Activated CD4-positive, alpha-beta T cell treated with anti-CD3 and anti-CD28 coated beads, Interleukin-10, Interleukin-2, amounts not matched to agents 100 ng/mL and 50 ng/mL, durations not matched to agents 16 hours and 8 hours (primary cell): ENCODE data around the gene NEURL1.
"Not testable (repeated sequence)": the region's sequence is repeated elsewhere in the genome, so short reads cannot be mapped to it uniquely, and the experiment has no call there.

Source experiments
- DNase-seq: peaks from one replicate; pipeline ENCODE4 v3.0.0-alpha.2; 2020

NEURL1 gene

DNA sequence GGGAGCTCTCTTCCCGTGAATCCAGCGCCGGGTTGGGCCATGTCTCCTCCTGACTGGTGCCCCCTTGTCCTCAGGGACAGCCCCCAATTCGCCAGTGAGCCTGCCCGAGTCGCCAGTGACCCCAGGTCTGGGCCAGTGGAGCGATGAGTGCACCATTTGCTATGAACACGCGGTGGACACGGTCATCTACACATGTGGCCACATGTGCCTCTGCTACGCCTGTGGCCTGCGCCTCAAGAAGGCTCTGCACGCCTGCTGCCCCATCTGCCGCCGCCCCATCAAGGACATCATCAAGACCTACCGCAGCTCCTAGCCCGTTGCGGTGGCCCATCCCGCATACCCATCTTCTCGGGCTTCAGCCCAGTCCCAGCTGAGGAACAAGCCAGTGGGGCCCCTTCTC lies 96.6 kb downstream of the NEURL1 start:
- no peak for DNase-seq

DNA sequence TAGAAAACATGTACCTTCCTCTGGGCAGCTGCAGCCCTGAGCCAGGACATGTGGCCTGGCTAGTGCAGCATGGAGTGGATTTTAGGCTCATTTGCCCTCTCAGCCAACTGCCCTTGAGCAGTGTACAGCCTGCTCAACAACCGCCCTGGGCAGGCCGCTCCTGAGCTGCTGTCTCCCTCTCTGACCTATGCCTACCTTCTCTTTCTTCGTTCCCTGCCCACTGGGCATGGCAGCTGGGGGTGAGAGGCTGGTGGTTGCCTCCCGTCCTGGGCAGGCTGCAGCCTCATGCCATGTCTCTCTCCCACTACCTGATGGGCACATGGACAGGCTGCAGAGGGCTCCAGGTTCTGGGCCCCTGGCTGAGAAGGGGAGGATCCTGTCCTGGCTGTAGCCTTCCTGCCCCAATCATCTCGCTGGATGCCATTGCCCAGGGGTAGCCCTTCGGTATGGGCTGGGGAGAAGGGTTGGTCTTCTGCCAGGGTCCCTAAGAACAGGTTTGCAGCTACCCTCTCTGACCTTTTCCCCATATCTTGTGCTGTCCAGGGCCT lies 97.3 kb downstream of the NEURL1 start:
- DNase-seq: no peak

DNA sequence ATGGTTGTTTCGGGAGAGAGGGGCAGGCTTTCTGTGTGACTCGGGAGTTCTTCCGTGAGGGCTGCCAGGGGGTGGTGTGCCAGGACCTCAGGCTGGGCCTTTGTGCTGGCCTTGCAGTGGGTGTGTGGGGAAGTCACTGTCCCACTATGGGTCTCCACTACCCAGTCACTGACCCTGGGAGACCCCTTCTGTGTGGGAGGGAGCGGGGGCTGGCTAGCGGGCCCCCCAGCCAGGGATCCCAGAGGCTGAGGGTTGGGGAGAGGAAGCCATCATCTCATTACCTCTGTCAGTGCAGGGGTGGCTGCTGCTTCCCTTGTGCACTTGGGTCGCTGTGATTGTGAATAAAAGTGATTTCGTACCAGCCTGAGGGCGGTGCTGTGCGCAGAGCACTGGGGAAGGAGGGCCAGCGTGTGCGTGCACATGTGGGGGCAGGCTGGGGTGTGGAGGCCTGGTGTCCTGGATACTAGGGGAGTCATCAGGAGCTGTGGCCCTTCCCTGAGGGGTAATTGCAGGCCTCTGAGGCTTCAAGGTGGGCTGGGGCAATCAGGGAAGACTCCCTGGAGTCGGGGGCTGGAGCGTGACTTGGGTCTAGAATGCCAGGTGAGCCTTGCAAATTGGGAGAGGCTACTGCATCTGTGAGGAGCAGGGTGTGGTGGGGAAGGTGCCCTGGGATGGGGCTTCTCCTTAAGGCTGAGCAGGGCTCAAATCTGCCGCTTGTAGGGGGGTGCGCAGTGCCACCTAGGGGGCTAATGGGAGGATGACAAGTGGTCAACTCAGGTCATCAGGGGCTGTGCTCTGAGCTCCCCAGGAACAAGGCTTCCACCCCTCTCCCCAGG lies 98.9 kb downstream of the NEURL1 start:
- DNase-seq: peak; percentile 49

DNA sequence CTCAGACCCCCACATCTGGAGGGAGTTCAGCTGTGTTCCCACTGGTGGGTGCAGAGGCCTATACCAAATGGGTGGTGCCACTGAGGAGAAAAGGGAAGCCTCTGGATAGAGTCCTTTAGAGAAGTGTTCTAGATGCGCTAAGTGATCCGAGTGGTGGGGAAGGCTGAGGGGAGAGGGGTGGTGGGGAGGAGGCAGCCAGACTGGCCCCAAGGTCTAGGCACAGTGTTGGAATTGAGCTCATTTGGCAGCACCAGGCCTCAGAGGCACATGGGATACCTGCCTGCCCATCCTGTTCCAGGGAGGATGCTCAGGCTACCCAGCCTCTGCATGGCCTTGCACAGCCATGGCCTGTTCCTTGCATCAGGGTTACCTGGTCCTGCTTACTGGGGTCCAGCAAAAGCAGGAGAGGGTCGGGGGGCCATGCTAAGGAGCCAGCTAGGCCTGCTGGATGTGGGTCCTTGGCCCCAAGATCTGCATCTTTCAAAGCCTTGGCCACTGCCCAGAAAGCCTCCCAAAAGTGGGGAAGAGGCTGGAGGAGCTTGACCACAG lies 99.6 kb downstream of the NEURL1 start:
- DNase-seq: no peak

DNA sequence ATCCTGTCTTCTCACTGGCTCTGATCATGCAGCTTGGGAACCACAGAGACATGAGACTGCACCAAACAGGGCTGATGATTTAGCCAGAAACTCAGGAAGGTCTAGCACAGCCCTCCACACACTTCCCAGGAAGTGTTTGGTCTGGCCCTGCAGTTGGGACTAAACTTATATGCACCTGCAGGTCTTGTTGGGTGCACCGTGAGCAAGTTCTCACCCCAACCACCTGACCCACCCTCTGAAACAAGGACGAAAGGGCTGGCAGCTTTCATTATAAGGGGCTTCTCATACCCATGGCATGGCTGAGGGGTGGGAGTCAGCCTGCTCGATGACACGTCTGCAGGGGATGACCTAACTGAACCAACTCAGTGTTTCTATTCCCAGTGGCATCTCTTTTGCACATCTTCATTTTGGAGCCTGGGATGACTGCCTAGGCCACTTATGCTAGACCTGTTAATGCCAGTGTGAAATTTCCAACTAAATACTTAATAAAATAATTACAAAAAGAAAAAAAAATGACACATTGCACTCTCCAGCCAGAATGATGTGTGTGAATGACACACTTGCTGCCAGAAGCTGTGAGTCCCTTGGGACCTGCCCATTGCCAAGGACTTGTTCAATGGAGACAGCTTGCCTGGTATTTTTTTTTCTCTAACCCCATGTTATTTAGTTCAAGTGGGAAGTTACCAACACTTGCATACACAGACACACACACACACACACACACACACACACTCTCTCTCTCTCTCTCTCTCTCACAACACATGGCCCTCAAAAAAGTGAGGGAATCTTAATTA lies 102.6 kb downstream of the NEURL1 start:
- DNase-seq: no peak

DNA sequence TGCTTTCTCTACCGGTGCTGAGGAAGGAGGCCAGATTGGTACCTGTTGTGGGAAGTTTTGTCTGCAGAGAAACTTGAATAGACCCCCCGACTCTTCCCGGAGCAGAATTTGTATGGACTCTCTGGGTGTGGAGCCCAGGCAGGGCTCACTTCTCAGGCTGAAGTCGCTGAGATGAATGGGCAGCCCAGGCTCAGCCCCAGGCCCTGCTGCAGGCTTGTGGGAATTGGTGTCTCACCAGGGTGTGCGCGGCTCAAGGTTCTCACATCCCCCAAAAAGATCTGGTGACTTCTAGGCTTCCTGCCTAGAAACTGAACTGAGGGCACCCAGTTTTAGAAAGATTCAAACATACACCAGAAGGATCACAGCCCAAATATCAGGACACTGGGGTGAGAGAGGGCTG lies 103.5 kb downstream of the NEURL1 start:
- DNase-seq: no peak

DNA sequence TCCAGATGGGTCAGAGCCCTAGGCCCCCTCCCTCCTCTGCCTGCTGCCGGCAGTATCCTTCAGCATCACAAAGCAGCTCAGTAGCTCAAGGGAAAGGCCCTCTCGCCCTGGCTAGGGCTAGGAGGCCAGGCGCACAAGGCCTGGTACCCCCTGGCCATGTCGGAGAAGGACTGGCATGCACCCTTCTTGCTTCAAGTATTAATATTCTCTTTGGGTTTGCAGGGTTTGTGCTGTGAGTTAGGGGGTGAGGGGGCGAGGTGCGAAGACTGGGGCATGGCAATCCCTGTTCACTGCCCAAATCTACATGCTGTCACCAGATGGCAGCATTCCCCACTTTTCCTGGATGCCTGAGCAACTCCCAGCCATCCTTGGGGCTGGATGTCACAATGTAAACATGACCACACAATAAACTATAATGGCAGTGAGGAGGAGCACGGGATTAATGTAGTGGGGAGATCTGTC lies 105.2 kb downstream of the NEURL1 start:
- peak; percentile 23 for DNase-seq

DNA sequence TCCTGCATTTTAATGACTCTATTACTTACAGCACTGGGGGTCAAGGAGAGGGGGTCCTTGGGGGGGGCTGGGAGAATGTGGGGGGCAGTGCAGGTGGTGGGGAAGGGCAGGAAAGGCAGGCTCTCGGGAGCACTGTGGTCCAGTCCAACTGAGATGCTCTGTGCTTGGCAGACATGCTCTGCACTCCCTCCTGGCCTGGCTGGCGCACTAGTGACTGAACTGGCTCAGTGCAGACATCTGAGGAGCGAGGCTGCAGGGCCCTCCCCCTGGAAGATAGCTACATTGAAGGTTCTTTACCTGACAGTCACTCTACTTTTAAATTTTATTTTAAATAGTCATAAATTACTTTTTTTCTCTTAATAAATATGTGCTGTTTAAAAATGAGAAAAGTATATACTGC lies 105.7 kb downstream of the NEURL1 start:
- no peak for DNase-seq

DNA sequence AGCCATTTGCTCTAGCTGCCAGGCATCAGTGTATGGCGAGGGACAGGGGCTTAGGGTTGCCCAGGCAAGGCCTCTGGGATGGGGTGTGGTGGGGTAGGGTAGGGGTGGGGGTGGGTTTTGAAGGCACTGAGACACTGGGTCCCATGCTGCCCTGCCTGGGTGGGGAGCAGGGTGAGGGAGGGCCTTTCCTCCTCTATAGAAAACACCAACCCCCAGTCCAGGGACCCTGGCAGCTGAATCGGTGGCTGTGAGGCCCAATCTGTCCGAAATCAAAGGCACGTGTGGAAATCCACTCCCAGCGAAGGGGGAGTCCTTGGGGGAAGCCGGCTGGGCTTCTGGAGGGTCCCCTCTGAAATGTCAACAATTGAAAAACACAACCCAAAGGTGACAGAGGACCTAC lies 106.4 kb downstream of the NEURL1 start:
- DNase-seq: no peak

DNA sequence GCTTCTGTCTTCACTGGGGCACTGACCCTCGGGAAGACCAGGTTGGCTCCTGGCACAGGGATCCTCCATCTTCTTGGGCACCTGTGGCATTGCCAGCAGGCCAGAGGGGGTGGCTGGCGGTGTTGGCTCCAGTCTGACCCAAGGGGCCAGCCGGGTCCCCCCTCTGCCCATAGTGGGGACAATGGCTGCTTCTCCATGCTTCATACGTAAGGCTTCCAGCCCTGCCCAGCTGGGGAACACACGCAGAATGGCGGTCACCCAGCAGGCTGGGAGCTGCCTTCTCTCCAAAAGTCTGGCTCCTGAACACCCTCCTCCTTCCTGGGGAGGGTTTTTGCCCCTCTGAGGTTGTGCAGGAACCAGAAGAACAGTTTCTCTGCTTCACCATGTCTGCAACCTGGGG lies 106.8 kb downstream of the NEURL1 start:
- no peak for DNase-seq

DNA sequence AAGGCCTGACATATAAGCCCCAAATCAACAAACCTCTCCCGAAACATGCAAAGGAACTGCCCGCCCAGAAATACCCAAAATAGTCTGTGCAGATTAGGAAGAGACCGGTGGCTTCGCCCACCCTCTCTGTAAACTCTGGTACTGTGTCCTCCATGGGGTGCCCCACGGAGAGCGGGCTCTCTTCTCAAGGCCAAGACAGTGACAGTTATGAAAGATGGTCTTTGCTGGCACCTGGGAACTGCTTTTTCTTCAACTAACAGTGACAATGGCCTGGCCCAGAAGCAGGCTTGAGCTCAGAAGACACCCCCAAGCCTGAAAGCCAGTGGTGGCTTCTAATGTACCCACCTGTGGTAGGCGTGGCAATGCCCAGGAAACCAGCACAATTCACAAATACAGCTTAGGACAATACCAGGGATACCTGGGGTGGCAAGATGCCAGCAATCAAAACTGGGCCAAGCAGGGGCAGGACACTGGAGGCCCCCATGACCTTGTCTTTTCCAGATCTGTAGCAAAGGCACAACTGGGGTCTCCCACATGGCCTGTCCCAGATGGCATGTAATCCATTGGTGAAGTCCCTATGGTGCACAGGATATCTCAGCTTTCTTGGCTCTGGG lies 107.6 kb downstream of the NEURL1 start:
- no peak for DNase-seq

DNA sequence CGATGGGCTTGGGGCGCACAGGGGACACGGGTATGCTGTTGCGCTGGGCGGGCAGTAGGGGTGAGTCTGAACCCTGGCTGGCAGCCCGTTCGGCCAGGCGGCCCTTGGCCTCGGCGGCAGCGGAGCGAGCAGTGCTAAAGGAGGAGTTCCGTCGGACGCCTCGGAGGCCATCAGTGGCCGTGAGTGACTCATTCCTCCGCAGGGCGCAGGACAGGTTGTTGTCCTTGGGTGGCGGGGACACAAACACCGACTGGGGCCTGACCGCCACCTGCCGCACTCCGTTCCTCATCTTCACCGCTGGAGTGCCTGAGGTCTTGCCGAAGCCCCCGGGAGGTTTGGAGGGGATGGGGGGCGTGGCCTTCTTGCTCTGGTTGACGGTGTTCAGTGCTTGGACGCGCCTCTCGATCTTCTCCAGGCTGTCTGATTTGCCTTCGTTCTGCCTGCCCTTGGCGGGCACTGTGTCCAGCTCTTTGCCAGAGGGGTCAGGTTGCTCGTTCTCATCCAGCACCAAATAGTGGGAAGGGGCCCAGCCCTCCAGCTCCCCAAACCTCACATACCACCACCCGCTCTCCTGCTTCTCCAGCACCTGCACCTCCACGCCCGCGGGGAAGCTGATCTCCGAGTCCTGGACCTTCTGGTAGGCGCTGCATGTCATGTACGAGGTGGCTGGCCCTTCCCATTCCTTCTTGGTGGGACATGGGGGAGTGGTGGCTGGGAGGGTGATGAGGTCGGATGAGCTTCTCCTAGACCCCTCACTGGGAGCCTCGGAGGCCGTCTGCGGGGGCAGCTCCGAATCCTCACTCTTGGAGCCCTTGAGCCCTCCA lies 108.7 kb downstream of the NEURL1 start:
- DNase-seq: no peak

DNA sequence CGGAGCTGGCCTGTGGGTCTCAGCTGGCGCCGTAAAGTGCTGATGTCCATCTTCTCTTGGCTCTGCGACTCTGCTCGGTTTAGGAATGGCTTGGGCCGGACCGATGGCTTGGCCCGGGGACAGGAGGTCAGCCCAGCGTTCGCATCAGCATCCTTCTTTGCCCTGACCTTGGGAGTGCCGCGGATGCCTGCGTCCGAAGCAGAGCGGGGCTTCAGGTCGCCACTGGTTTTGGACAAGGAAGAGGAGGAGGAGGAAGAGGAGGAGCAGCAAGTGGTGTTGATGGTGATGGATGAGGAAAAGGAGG lies 109.3 kb downstream of the NEURL1 start:
- DNase-seq: no peak

DNA sequence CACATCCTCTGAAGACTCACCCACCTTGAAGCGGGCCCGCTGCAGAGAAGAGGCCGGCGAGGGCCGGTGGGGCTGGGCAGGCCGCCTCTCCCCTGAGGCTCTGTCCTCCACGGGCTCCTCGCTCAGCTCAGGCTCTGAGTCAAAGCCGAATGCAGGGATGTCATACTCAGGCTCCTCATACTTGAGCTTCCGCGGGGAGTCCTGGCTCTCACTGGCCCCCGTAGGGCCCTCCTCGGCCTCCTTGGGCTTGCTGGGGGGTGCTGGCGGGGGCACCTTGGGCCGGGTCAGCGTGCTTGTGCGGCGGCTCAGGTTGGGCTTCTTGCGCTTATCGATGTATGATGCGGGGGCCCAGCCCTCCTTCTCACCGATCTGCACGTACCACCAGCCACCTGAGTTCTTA lies 109.9 kb downstream of the NEURL1 start:
- DNase-seq: no peak

DNA sequence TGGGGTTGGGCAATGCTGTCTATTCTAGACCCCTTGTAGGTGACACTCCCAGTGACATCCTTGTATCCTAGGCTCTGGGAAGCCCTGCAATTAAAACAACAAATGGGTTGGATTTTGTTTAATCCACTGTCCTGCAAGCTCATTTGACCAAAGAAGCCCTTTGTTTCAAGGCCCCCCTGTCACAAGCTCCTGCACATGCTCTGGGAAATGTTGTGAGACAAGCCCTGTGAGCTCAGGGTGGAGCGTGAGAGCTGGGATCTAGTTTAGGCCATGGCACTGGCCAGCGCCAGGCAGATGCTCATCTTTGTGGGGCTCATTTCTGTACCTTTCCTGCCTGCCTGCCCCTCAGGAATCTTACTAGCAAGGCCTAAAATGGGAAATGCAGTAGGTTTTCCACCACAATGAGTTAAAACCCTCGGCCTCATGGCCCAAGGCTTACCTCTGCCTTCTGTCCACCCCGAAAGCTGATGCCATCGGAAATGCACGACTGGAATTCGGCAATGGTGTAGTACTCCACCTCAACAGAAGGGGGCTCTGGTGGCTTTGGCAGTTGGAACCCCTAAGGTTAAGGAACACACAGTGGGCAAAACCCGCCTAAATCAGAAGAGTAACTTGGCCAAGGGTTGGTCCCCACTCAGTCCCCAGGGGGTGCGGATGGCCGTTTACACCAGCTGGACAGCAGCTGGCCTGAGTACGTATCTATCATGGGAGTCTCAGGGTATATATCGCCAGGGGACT lies 112.0 kb downstream of the NEURL1 start:
- peak; percentile 37 for DNase-seq

DNA sequence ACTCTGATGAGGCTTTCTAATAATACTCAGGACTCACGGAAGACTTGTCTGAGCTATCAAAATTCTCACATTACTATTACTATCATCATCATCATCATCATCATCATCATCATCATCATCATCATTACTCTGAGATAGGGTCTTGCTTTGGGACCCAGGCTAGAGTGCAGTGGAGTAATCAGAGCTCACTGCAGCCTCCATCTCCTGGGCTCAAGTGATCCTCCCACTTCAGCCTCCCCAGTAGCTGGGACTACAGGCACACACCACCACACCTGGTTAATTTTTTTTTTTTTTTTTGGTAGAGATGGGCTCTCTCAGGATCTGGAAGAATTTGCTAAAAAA lies 112.6 kb downstream of the NEURL1 start:
- DNase-seq: not testable (repeated sequence)

DNA sequence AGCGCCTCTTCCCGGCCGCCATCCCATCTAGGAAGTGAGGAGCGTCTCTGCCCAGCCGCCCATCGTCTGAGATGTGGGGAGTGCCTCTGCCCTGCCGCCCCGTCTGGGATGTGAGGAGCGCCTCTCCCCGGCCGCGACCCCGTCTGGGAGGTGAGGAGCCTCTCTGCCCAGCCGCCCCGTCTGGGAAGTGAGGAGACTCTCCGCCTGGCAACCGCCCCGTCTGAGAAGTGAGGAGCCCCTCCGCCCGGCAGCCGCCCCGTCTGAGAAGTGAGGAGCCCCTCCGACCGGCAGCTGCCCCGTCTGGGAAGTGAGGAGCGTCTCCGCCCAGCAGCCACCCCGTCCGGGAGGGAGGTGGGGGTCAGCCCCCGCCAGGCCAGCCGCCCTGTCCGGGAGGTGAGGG lies 113.5 kb downstream of the NEURL1 start:
- DNase-seq: not testable (repeated sequence)

DNA sequence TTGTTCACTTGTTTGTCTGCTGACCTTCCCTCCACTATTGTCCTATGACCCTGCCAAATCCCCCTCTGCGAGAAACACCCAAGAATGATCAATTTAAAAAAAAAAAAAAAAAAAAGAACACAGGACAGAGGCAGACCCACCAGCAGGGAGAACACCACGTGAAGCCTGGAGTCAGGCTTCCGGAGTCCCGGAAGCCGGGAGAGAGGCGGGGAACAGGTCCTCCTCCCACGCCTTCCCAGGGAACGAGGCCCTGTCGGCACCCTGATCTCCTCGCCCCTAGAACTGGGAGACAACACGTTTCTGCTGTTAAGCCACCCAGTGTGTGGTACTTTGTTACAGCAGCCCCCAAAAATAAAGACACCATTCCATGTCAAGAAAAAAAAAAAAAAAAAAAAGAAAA lies 114.6 kb downstream of the NEURL1 start:
- not testable (repeated sequence) for DNase-seq

DNA sequence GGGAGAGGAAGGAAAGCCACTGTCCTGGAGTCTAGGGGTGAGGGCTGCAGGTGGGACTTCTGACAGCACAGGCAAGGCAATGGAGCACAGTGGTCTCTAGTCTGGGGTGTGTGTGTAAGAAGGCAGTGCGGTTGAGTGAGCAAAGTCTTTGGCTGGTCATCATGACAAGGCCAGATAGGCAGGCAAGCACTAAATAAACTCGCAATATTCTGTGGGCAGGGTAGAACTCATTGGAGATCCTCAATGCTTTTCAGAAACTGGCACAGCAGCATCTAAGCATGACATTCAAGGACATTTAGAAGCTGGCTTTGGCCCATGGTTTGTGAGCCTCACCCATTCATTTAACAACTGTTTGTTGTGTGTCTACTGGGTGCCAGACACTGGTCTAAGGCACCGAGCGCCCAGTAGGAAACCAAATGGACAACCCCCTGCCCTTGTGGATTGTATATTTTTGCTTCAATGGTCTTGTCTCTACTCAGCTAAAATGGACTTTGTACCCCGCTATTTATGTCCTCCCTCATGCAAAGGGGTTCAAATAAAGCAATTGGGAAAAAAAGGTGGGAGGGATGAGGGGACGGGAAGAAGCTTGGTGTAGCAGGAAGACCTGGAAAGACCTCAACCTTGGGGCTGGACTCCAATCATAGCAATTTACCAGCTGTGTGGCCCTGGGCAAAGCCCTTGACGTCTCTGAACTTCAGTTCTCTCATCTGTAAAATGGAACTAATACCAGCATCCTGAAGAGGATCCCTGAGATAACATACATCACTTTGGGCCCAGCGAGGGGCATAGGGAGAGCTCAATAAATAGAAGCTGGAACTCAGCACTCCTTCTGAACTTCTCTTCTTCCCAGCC lies 116.0 kb downstream of the NEURL1 start:
- no peak for DNase-seq

DNA sequence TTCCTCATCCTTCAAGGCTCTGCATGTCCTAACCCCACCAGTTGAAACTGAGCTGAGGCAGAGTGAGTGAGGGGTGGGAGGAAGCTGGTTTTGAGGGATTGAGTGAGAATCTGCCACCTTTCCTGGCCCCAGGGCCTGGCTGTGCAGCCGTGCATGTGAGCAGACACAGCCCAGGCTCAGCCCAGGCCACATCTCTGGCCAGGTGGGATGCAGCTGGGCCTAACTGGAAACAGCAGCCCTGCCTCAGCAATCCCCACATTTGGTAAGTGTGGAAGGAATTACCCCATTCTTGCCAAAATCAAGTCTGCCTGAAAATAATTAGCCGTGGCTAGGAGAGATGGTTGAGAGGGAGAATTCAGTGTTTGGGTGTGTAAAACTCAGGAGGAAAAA lies 116.6 kb downstream of the NEURL1 start:
- DNase-seq: no peak
